Gastrocnemius medialis (tissue), 4 donors: ENCODE measurements around the gene CPLX1.

Experiments used
- CTCF ChIP-seq, 5 experiments: fragments of 450-650 bp in 3 of 5; fragments of 200-600 bp in 2 of 5; sonication (generic) in 2 of 5; IDR thresholded peaks in 4 of 5; conservative IDR thresholded peaks in 1 of 5; 1 replicate in 4 of 5; 2 replicates in 1 of 5; pipeline ENCODE4 v1.5.1; 2016 to 2019; ENCODE audit warnings: antibody characterized with exemption in 5 of 5, mild to moderate bottlenecking in 3 of 5, moderate library complexity in 3 of 5
- POLR2A ChIP-seq, 2 donors: fragments of 450-650 bp; IDR thresholded peaks; one replicate each; pipeline ENCODE4 v1.6.1; 2017; ENCODE audit warnings: antibody characterized with exemption in 2 of 2, mild to moderate bottlenecking in 2 of 2, moderate library complexity in 2 of 2

- TF ChIP-seq CTCF (IDR thresholded peaks at IDR 0.05 in 4 of 5, conservative IDR thresholded peaks at IDR 0.05 in 1 of 5): no peak
- TF ChIP-seq POLR2A (IDR thresholded peaks at IDR 0.05): no peak
Observed at GRCh38 chr4:819401-820229, 6.3 kb downstream of the CPLX1 start.
